HCT116 (cell line): Measurements from ENCODE around the gene FHIT. TPM values are rescaled to one million over a fixed set of nuclear protein-coding genes. Genes with fewer than 3 reads are reported as not detected.

Experiments used
- ATAC-seq: fragments of 200-7000 bp; cut with Tn5 transposase; 2 replicates; pipeline ENCODE4 v1.9.1; 2020; ENCODE audit warnings: mild to moderate bottlenecking, moderate library complexity
- BruUV-seq: library from RNA; stranded (reverse); fragments of 400-500 nt; replicated peaks from 2 replicates; lab custom pipeline; 2021; lab: Mats Ljungman, UMichigan
- CTCF ChIA-PET: fragments of 300-600 bp; sonication (Branson Sonifier 250); formaldehyde crosslinking; loops from one replicate; lab custom pipeline; 2021; ENCODE audit warnings: antibody characterized with exemption; lab: Charles Lee
- POLR2A ChIA-PET: fragments of 300-600, 350-600 bp; sonication (Branson Sonifier 250); formaldehyde crosslinking; loops from one replicate; lab custom pipeline; 2021; ENCODE audit warnings: antibody characterized with exemption; lab: Charles Lee
- RAD21 ChIA-PET, 2 experiments: fragments of 300-600 bp; sonication (Branson Sonifier 250); formaldehyde crosslinking; loops; one replicate each; lab custom pipeline; 2023; ENCODE audit warnings: low total read pairs in 2 of 2; ENCODE audit not compliant: uncharacterized antibody in 2 of 2, unreplicated experiment in 2 of 2, low non-redundant PET in 1 of 2; lab: Charles Lee
- DNase-seq: peaks from one replicate; pipeline ENCODE4 v3.0.0-alpha.2; 2010; ENCODE audit warnings: low read depth, low spot score
- H2AFZ ChIP-seq: fragments of 200-600 bp; shearing (Covaris generic), sonication (generic); 2 replicates; pipeline ENCODE4 v1.6.1; 2017; ENCODE audit warnings: low read depth, mixed run types, mixed read lengths, antibody characterized with exemption, low read length; ENCODE audit not compliant: poor library complexity, severe bottlenecking
- H3K27ac ChIP-seq: 2 replicates; pipeline ENCODE4 v1.5.1; 2012; ENCODE audit warnings: low read depth, low read length
- H3K27me3 ChIP-seq: fragments of 200-600 bp; sonication (generic); 2 replicates; pipeline ENCODE4 v1.6.1; 2016; ENCODE audit warnings: mixed run types, low read length, mixed read lengths; ENCODE audit not compliant: insufficient read depth
- H3K36me3 ChIP-seq, 2 experiments: fragments of 200-500 bp in 1 of 2; fragments of 200-600 bp in 1 of 2; sonication (Bioruptor generic) in 1 of 2; sonication (generic) in 1 of 2; 2 replicates each; pipeline versions ENCODE4 v1.5.1 to v1.6.1; 2014 to 2016; ENCODE audit warnings: low read length in 2 of 2, inconsistent platforms in 1 of 2, mixed read lengths in 1 of 2, mixed run types in 1 of 2; ENCODE audit not compliant: insufficient read depth in 2 of 2, control insufficient read depth in 1 of 2
- H3K4me1 ChIP-seq, 2 experiments: fragments of 200-600 bp in 1 of 2; sonication (generic) in 1 of 2; 2 replicates each; pipeline versions ENCODE4 v1.5.1 to v1.6.1; 2012 to 2017; ENCODE audit warnings: low read length in 2 of 2, inconsistent platforms in 1 of 2, mild to moderate bottlenecking in 1 of 2, mixed read lengths in 1 of 2, mixed run types in 1 of 2, moderate library complexity in 1 of 2; ENCODE audit not compliant: insufficient read depth in 2 of 2, control insufficient read depth in 1 of 2
- H3K4me2 ChIP-seq: fragments of 200-600 bp; sonication (generic); 2 replicates; pipeline ENCODE4 v1.6.1; 2017; ENCODE audit warnings: mixed run types, low read length, mixed read lengths
- H3K4me3 ChIP-seq, 2 experiments: fragments of 200-600 bp in 1 of 2; sonication (generic) in 1 of 2; replicated peaks in 1 of 2; 2 replicates each; pipeline ENCODE4 v1.5.1; 2011 to 2016; ENCODE audit warnings: low read length in 2 of 2, control low read depth in 1 of 2, low read depth in 1 of 2, mild to moderate bottlenecking in 1 of 2, mixed read lengths in 1 of 2, mixed run types in 1 of 2
- H3K79me2 ChIP-seq: fragments of 200-600 bp; sonication (generic); 2 replicates; pipeline ENCODE4 v1.6.1; 2017; ENCODE audit warnings: mild to moderate bottlenecking, mixed run types, low read length, moderate library complexity, mixed read lengths; ENCODE audit not compliant: insufficient read depth
- H3K9ac ChIP-seq: fragments of 200-600 bp; sonication (generic); 2 replicates; pipeline ENCODE4 v1.6.1; 2016; ENCODE audit warnings: low read length, mixed read lengths
- H3K9me2 ChIP-seq: fragments of 200-600 bp; sonication (generic), shearing (Covaris generic); 2 replicates; pipeline ENCODE4 v1.6.1; 2017; ENCODE audit warnings: mixed run types, mild to moderate bottlenecking, moderate library complexity; ENCODE audit not compliant: insufficient read depth
- H3K9me3 ChIP-seq, 2 experiments: fragments of 200-500 bp in 1 of 2; fragments of 200-600 bp in 1 of 2; sonication (Bioruptor generic) in 1 of 2; sonication (generic) in 1 of 2; 2 replicates each; pipeline ENCODE4 v1.6.1; 2014 to 2017; ENCODE audit warnings: low read length in 2 of 2, mixed read lengths in 2 of 2, inconsistent platforms in 1 of 2, low read depth in 1 of 2, mild to moderate bottlenecking in 1 of 2, mixed run types in 1 of 2, moderate library complexity in 1 of 2; ENCODE audit not compliant: control insufficient read depth in 1 of 2, insufficient read depth in 1 of 2
- H4K20me1 ChIP-seq: fragments of 200-600 bp; sonication (generic), shearing (Covaris generic); 2 replicates; pipeline ENCODE4 v1.6.1; 2017; ENCODE audit warnings: mixed run types, mild to moderate bottlenecking, moderate library complexity; ENCODE audit not compliant: insufficient read depth
- CBX3 ChIP-seq: IDR thresholded peaks from 2 replicates; pipeline ENCODE4 v1.6.1; 2012; ENCODE audit warnings: low read depth
- CEBPB ChIP-seq: IDR thresholded peaks from 2 replicates; pipeline ENCODE4 v1.6.1; 2012; ENCODE audit warnings: low read depth
- EGR1 ChIP-seq: IDR thresholded peaks from 2 replicates; pipeline ENCODE4 v1.6.1; 2012; ENCODE audit warnings: low read depth
- ELF1 ChIP-seq: IDR thresholded peaks from 2 replicates; pipeline ENCODE4 v1.6.1; 2012; ENCODE audit warnings: low read depth, borderline replicate concordance
- EZH2 ChIP-seq: fragments of 200-600 bp; sonication (generic); IDR thresholded peaks from 2 replicates; pipeline ENCODE4 v1.6.1; 2017; ENCODE audit warnings: antibody characterized with exemption, mixed run types
- EZH2phosphoT487 ChIP-seq: fragments of 200-600 bp; IDR thresholded peaks from 2 replicates; pipeline ENCODE4 v1.6.1; 2018; ENCODE audit warnings: antibody characterized with exemption, borderline replicate concordance
- FOSL1 ChIP-seq: IDR thresholded peaks from 2 replicates; pipeline ENCODE4 v1.6.1; 2012; ENCODE audit warnings: low read depth
- JUND ChIP-seq: IDR thresholded peaks from 2 replicates; pipeline ENCODE4 v1.6.1; 2012
- POLR2A ChIP-seq: IDR thresholded peaks from 2 replicates; pipeline ENCODE4 v1.7.0; 2011; ENCODE audit warnings: borderline replicate concordance; ENCODE audit not compliant: insufficient read depth, insufficient read length; ENCODE audit errors: extremely low read depth
- RAD21 ChIP-seq: IDR thresholded peaks from 2 replicates; pipeline ENCODE4 v1.6.1; 2012; ENCODE audit warnings: low read depth, mild to moderate bottlenecking
- SIN3A ChIP-seq: IDR thresholded peaks from 2 replicates; pipeline ENCODE4 v1.6.1; 2012; ENCODE audit warnings: low read depth
- SP1 ChIP-seq: IDR thresholded peaks from 2 replicates; pipeline ENCODE4 v1.6.1; 2012; ENCODE audit warnings: low read depth
- SRF ChIP-seq: IDR thresholded peaks from 2 replicates; pipeline ENCODE4 v1.6.1; 2012; ENCODE audit warnings: low read depth
- ZFX ChIP-seq: fragments of 450-650 bp; IDR thresholded peaks from 2 replicates; pipeline ENCODE4 v1.6.1; 2017
- ZNF274 ChIP-seq: fragments of 200-500 bp; sonication (Bioruptor generic); IDR thresholded peaks from 2 replicates; pipeline ENCODE4 v1.6.1; 2014; ENCODE audit warnings: mild to moderate bottlenecking, low read depth, low read length, inconsistent platforms
- intact Hi-C: fragments of 100-400 bp; cut with micrococcal nuclease; formaldehyde crosslinking; loops from 2 replicates; pipeline ENCODE4 v1.10.0; 2022
- total RNA-seq: library from RNA; stranded (reverse); gene quantifications from one replicate; pipeline ENCODE4 v1.2.1, GENCODE V29; 2021; ENCODE audit not compliant: unreplicated experiment
- TF ChIP-seq, protein P1 (sequence below), 3 experiments: fragments of 200-600 bp in 1 of 3; sonication (generic) in 1 of 3; IDR thresholded peaks in 2 of 3; conservative IDR thresholded peaks in 1 of 3; 2 replicates each; pipeline ENCODE4 v1.5.1; 2012 to 2017; ENCODE audit warnings: low read depth in 2 of 3, low read length in 2 of 3, antibody characterized with exemption in 1 of 3, borderline replicate concordance in 1 of 3, control low read depth in 1 of 3, mild to moderate bottlenecking in 1 of 3, mixed read lengths in 1 of 3, mixed run types in 1 of 3, moderate library complexity in 1 of 3; ENCODE audit not compliant: insufficient read depth in 1 of 3
- TF ChIP-seq, protein P2 (sequence below): IDR thresholded peaks from 2 replicates; pipeline ENCODE4 v1.6.1; 2012
- TF ChIP-seq, protein P3 (sequence below): IDR thresholded peaks from 2 replicates; pipeline ENCODE4 v1.6.1; 2011; ENCODE audit warnings: mild to moderate bottlenecking, low read length, moderate library complexity; ENCODE audit not compliant: insufficient replicate concordance; ENCODE audit errors: extremely low read depth

Gene FHIT
- total RNA-seq, 1 experiment from 2014 or later = 20.1 TPM

DNA sequence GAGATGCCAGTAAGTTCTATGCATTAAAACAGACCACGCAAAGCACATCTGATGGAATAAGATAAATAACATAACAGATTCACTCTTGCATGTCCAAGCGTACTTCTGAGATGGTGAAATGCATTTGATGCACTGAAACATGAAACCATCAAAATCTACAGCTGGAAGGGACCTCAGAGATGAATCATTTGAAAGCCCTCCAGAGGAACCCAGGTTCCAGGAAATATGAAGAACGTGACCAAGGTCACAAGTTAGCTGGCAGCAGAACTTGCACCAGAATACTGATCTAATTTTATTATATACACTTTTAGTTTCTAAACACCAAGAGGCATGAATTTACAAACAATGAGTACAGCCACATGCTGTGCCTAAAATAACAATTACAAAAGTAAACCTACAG lies 957.1 kb downstream of the FHIT start:
- H3K4me1 ChIP-seq = no peaks in the 10 kb centered on the region
- DNase-seq (no peak), ATAC-seq (no peak)
- intact Hi-C loops = no loop called here
- ChIA-PET CTCF (no interaction called here), RAD21 (no interaction called here), POLR2A (no interaction called here)
- no peak overlapping the region for H3K9ac ChIP-seq
- BruUV-seq = no TSS peak
- H3K79me2 ChIP-seq = no peaks in the 10 kb centered on the region
- H3K27ac ChIP-seq = no peak overlapping the region
- TF ChIP-seq FOSL1 = no peak
- TF ChIP-seq, protein P1, sequence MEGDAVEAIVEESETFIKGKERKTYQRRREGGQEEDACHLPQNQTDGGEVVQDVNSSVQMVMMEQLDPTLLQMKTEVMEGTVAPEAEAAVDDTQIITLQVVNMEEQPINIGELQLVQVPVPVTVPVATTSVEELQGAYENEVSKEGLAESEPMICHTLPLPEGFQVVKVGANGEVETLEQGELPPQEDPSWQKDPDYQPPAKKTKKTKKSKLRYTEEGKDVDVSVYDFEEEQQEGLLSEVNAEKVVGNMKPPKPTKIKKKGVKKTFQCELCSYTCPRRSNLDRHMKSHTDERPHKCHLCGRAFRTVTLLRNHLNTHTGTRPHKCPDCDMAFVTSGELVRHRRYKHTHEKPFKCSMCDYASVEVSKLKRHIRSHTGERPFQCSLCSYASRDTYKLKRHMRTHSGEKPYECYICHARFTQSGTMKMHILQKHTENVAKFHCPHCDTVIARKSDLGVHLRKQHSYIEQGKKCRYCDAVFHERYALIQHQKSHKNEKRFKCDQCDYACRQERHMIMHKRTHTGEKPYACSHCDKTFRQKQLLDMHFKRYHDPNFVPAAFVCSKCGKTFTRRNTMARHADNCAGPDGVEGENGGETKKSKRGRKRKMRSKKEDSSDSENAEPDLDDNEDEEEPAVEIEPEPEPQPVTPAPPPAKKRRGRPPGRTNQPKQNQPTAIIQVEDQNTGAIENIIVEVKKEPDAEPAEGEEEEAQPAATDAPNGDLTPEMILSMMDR (IDR thresholded peaks at IDR 0.05 in 2 of 3, conservative IDR thresholded peaks at IDR 0.05 in 1 of 3; ENCODE audit: borderline replicate concordance in 1 of 3, insufficient read depth in 1 of 3, low read depth in 2 of 3, low read length in 2 of 3) = no peak
- TF ChIP-seq EZH2phosphoT487 = no peak
- no peak for TF ChIP-seq ZNF274
- TF ChIP-seq SP1 = no peak
- no peak for TF ChIP-seq POLR2A
- no peaks in the 10 kb centered on the region for H3K9me3 ChIP-seq
- no peaks in the 10 kb centered on the region for H3K27me3 ChIP-seq
- no peaks in the 10 kb centered on the region for H3K36me3 ChIP-seq
- H3K9me2 ChIP-seq = no peaks in the 10 kb centered on the region
- H3K4me3 ChIP-seq = no peak overlapping the region
- H3K4me2 ChIP-seq = no peak overlapping the region
- H2AFZ ChIP-seq = no peak overlapping the region
- no peaks in the 10 kb centered on the region for H4K20me1 ChIP-seq

DNA sequence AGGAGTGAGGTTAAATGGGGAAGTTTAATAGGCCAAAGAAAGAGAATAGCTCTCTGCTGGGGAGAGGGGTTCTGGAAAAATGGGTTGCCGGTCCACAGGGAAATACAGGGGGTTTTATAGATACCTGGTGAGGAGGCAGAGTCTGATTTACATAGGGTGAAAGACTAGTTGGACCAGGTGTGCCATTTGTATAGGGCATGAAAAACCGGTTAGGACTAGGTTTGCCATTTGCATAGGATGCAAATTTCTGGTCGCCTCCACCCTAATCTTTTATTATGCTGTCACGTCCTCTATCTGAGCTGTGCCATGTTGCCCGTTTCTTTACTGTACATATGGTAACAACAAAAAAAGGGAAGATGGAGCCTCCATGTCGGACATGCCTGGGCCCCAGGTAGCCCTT lies 960.1 kb downstream of the FHIT start:
- no peaks in the 10 kb centered on the region for H3K9me2 ChIP-seq
- BruUV-seq = no TSS peak
- H2AFZ ChIP-seq = no peak overlapping the region
- no peaks in the 10 kb centered on the region for H3K79me2 ChIP-seq
- no peak overlapping the region for H3K9ac ChIP-seq
- H3K27ac ChIP-seq = no peak overlapping the region
- no peaks in the 10 kb centered on the region for H3K9me3 ChIP-seq
- H3K27me3 ChIP-seq = no peaks in the 10 kb centered on the region
- no peaks in the 10 kb centered on the region for H3K4me1 ChIP-seq
- POLR2A ChIA-PET = no interaction called here
- CTCF ChIA-PET = no interaction called here
- no peaks in the 10 kb centered on the region for H3K36me3 ChIP-seq
- no peak for ATAC-seq
- H3K4me3 ChIP-seq = no peak overlapping the region
- RAD21 ChIA-PET = no interaction called here
- no peak for DNase-seq
- H3K4me2 ChIP-seq = no peak overlapping the region
- intact Hi-C loops = no loop called here
- no peaks in the 10 kb centered on the region for H4K20me1 ChIP-seq
- TF ChIP-seq, protein P2, sequence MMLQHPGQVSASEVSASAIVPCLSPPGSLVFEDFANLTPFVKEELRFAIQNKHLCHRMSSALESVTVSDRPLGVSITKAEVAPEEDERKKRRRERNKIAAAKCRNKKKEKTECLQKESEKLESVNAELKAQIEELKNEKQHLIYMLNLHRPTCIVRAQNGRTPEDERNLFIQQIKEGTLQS = no peak
- TF ChIP-seq ELF1 (no peak), POLR2A (no peak), ZFX (no peak), EZH2phosphoT487 (no peak), FOSL1 (no peak), EGR1 (no peak), SIN3A (no peak), CBX3 (no peak), SRF (no peak), RAD21 (no peak), JUND (no peak), CEBPB (no peak), EZH2 (no peak)
- TF ChIP-seq, protein P3, sequence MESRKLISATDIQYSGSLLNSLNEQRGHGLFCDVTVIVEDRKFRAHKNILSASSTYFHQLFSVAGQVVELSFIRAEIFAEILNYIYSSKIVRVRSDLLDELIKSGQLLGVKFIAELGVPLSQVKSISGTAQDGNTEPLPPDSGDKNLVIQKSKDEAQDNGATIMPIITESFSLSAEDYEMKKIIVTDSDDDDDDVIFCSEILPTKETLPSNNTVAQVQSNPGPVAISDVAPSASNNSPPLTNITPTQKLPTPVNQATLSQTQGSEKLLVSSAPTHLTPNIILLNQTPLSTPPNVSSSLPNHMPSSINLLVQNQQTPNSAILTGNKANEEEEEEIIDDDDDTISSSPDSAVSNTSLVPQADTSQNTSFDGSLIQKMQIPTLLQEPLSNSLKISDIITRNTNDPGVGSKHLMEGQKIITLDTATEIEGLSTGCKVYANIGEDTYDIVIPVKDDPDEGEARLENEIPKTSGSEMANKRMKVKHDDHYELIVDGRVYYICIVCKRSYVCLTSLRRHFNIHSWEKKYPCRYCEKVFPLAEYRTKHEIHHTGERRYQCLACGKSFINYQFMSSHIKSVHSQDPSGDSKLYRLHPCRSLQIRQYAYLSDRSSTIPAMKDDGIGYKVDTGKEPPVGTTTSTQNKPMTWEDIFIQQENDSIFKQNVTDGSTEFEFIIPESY = no peak
